Prostate gland (tissue), 2 donors: ENCODE data around the gene HGFAC. TPM values are rescaled to one million over a fixed set of nuclear protein-coding genes. Genes with fewer than 3 reads are reported as not detected.

Experiments used
- DNase-seq: peaks from one replicate; pipeline ENCODE4 v3.0.0-alpha.2; 2019; ENCODE audit warnings: low spot score
- H3K27ac ChIP-seq, 2 donors: fragments of 200-600 bp; sonication (generic); 2 replicates each; pipeline ENCODE4 v1.5.1; 2017 to 2019
- H3K27me3 ChIP-seq: fragments of 200-600 bp; sonication (generic); replicated peaks from 2 replicates; pipeline ENCODE4 v1.5.1; 2019; ENCODE audit not compliant: insufficient read depth
- H3K36me3 ChIP-seq, 2 donors: fragments of 200-600 bp; sonication (generic); 1 replicate in 1 of 2; 2 replicates in 1 of 2; pipeline versions ENCODE4 v1.5.1 to v1.8.1; 2017 to 2019
- H3K4me1 ChIP-seq: fragments of 200-600 bp; sonication (generic); replicated peaks from 2 replicates; pipeline ENCODE4 v1.5.1; 2019
- H3K4me3 ChIP-seq, 2 donors: fragments of 200-600 bp; sonication (generic); 2 replicates each; pipeline ENCODE4 v1.5.1; 2017 to 2019
- H3K9me3 ChIP-seq: fragments of 200-600 bp; sonication (generic); 2 replicates; pipeline ENCODE4 v1.5.1; 2017
- POLR2A ChIP-seq: fragments of 450-650 bp; IDR thresholded peaks from one replicate; pipeline ENCODE4 v1.6.1; 2016; ENCODE audit warnings: antibody characterized with exemption, mild to moderate bottlenecking
- POLR2AphosphoS5 ChIP-seq: sonication (generic); formaldehyde crosslinking; IDR thresholded peaks from one replicate; pipeline ENCODE4 v1.6.1; 2017; ENCODE audit warnings: antibody characterized with exemption
- WGBS: methylation state at CpG from one replicate; pipeline ENCODE4 v1.1.5; 2018; 5-methylcytosine and 5-hydroxymethylcytosine counted together
- intact Hi-C: fragments of 100-400 bp; cut with DNase I; formaldehyde crosslinking; loops from one replicate; pipeline ENCODE4 v1.14.2; 2022
- total RNA-seq, 2 donors: library from RNA; depleted of rRNA; stranded (reverse); fragments of >200 nt; gene quantifications; one replicate each; pipeline ENCODE4 v1.1.0, GENCODE V29; 2016
- TF ChIP-seq, protein P1 (sequence below), 4 experiments: fragments of 200-600 bp in 2 of 4; fragments of 450-650 bp in 2 of 4; sonication (generic) in 2 of 4; IDR thresholded peaks; 1 replicate in 3 of 4; 2 replicates in 1 of 4; pipeline ENCODE4 v1.5.1; 2016 to 2019; ENCODE audit warnings: antibody characterized with exemption in 4 of 4, mild to moderate bottlenecking in 2 of 4, moderate library complexity in 2 of 4

Gene HGFAC
- total RNA-seq, 2 donors from 2014 or later, result 0.27 to 1.9 TPM

DNA sequence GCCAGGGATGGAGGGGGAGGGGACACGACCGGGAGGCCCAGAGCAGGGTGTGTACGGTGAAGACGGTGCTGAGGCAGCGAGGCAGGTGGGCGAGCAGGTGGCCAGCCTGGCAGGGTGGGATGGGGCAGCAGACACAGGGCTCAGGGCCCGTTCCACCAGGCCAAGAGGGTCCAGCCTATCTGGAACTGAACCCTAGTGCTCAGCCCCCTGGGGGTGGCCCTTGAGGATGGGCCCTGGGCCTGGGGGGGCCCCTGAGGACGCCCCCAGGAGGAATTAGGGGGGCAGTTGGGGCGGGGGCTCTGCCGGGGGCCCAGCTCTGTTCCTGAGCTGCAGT lies 3.0 kb upstream of the HGFAC start:
- intact Hi-C loops, result no loop called here
- H3K4me1 ChIP-seq, result no peaks in the 10 kb centered on the region
- H3K9me3 ChIP-seq, result no peaks in the 10 kb centered on the region
- H3K36me3 ChIP-seq, result no peaks in the 10 kb centered on the region
- no peak for DNase-seq
- TF ChIP-seq POLR2A, result no peak
- no peak for TF ChIP-seq POLR2AphosphoS5
- TF ChIP-seq, protein P1, sequence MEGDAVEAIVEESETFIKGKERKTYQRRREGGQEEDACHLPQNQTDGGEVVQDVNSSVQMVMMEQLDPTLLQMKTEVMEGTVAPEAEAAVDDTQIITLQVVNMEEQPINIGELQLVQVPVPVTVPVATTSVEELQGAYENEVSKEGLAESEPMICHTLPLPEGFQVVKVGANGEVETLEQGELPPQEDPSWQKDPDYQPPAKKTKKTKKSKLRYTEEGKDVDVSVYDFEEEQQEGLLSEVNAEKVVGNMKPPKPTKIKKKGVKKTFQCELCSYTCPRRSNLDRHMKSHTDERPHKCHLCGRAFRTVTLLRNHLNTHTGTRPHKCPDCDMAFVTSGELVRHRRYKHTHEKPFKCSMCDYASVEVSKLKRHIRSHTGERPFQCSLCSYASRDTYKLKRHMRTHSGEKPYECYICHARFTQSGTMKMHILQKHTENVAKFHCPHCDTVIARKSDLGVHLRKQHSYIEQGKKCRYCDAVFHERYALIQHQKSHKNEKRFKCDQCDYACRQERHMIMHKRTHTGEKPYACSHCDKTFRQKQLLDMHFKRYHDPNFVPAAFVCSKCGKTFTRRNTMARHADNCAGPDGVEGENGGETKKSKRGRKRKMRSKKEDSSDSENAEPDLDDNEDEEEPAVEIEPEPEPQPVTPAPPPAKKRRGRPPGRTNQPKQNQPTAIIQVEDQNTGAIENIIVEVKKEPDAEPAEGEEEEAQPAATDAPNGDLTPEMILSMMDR (IDR thresholded peaks at IDR 0.05), result no peak
- H3K27me3 ChIP-seq, result no peaks in the 10 kb centered on the region
- 80% methylated on average over 7 of the region's 10 CpGs for WGBS
- no peak overlapping the region for H3K4me3 ChIP-seq
- H3K27ac ChIP-seq, result no peak overlapping the region

DNA sequence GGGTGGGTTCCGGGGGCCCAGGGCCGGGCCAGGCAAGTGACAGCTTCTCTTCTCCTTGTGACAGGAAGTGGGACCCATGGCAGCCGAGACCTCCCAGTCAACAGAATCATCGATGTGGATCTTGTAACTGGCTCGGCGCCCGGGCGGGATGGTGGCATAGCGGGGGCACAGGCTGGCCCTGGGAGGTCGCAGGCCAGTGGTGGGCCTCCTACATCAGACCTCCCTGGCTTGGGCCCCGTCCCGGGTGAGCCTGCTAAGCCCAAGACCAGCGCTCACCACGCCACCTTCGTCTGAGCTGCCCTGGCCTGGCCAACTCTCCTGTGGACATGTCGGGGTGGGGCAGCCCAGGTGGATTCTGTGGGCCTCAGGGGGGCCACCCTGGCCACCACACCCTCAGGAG lies 2.4 kb upstream of the HGFAC start:
- Histone ChIP-seq H3K4me3 (no peak overlapping the region), H3K36me3 (no peaks in the 10 kb centered on the region), H3K27ac (no peak overlapping the region), H3K27me3 (no peaks in the 10 kb centered on the region), H3K9me3 (no peaks in the 10 kb centered on the region), H3K4me1 (no peaks in the 10 kb centered on the region)
- WGBS, result 81% methylated on average over 13 of the region's 16 CpGs
- no peak for DNase-seq
- intact Hi-C loops, result no loop called here
- TF ChIP-seq POLR2AphosphoS5 (no peak), POLR2A (no peak)
- TF ChIP-seq, protein P1 (IDR thresholded peaks at IDR 0.05), result no peak

DNA sequence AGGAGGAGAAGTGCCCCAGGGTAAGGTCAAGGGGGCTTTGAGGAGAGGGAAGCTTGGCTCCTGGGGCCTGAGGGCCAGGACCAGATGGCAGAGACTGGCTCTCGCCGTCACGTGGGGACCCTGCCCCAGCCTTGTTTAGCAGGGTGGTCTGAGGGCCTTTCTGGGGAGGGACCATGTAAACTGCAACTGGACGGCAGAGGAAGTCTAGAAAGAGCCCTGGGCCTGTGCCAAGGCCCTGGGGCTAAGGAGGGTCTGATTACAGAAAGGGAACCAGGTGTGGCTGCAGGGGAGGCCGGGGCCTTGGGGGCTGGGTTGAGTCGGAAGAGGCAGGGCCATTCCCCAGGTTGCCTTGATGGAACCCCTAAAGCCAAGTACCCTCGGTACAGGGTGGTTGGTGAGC lies 1.8 kb upstream of the HGFAC start:
- 59% methylated on average over 7 of the region's 7 CpGs for WGBS
- TF ChIP-seq, protein P1 (IDR thresholded peaks at IDR 0.05), result no peak
- TF ChIP-seq POLR2A, result no peak
- TF ChIP-seq POLR2AphosphoS5, result no peak
- H3K4me3 ChIP-seq, result no peak overlapping the region
- H3K36me3 ChIP-seq, result no peaks in the 10 kb centered on the region
- no peaks in the 10 kb centered on the region for H3K27me3 ChIP-seq
- intact Hi-C loops, result loop anchor here (5.0 kb wide), 1 partner anchor 333 kb away; no protein-coding TSS in a partner anchor
- H3K4me1 ChIP-seq, result no peaks in the 10 kb centered on the region
- no peaks in the 10 kb centered on the region for H3K9me3 ChIP-seq
- H3K27ac ChIP-seq, result no peak overlapping the region
- DNase-seq, result no peak

DNA sequence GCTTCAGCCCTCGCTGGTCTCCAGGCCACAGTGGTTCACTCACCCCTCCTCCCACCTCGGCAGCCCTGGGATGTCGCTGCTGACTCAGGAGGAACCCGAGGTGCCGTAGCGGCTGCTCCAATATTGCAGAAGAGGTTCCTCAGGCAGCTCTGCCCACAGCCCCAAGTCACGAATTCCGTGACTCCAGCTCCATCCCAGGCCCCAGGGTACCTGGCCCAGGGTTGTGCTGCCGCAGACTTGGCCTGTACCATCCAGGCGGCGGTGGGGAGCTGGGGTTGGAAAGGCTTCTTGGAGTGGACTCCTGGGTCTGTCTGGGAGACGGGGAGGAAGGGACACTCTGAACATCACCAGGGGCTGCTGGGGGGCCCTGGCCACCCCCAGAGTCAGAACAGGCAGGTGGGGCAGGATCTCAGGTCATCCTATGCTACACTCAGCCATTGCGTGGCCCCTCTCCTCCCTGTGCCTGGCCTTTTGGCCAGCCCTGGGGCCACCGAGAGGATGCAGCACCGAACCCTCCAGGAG lies 728 bp upstream of the HGFAC start:
- no peaks in the 10 kb centered on the region for H3K9me3 ChIP-seq
- no peak for DNase-seq
- no peaks in the 10 kb centered on the region for H3K36me3 ChIP-seq
- H3K27me3 ChIP-seq, result no peaks in the 10 kb centered on the region
- 56% methylated on average over 15 of the region's 15 CpGs for WGBS
- H3K4me3 ChIP-seq, result no peak overlapping the region
- H3K4me1 ChIP-seq, result no peaks in the 10 kb centered on the region
- TF ChIP-seq POLR2AphosphoS5 (no peak), POLR2A (no peak)
- TF ChIP-seq, protein P1 (IDR thresholded peaks at IDR 0.05), result no peak
- intact Hi-C loops, result loop anchor here (5.0 kb wide), 1 partner anchor 334 kb away; no protein-coding TSS in a partner anchor
- H3K27ac ChIP-seq, result no peak overlapping the region

DNA sequence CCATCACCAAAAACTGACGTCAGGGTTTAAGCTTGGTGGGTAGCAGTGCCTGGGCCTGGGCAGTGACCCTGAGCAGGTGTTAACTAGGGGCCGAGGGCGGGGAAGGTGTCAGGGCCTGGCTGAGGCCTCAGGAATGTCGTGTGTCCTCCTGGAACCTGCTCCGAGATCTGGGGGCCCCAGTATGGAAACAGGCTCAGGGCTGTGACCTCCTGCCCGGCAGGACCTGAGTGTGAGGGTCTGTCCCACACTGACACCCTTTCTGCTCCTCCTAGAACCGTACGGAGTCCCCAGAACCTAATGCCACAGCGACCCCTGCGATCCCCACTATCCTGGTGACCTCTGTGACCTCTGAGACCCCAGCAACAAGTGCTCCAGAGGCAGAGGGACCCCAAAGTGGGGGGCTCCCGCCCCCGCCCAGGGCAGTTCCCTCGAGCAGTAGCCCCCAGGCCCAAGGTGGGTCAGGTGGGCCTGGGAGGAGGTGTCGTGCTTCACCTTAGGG lies 741 bp downstream of the HGFAC start:
- intact Hi-C loops, result loop anchor here (5.0 kb wide), 1 partner anchor 335 kb away; no protein-coding TSS in a partner anchor
- Histone ChIP-seq H3K9me3 (no peaks in the 10 kb centered on the region), H3K36me3 (no peaks in the 10 kb centered on the region), H3K4me3 (no peak overlapping the region), H3K27me3 (no peaks in the 10 kb centered on the region), H3K4me1 (no peaks in the 10 kb centered on the region), H3K27ac (no peak overlapping the region)
- no peak for TF ChIP-seq POLR2A
- TF ChIP-seq, protein P1 (IDR thresholded peaks at IDR 0.05), result no peak
- no peak for TF ChIP-seq POLR2AphosphoS5
- WGBS, result 81% methylated on average over 14 of the region's 14 CpGs
- DNase-seq, result no peak
